ENCODE data around the gene AXIN1.
"Not testable (repeated sequence)": the region's sequence is repeated elsewhere in the genome, so short reads cannot be mapped to it uniquely, and the experiment has no call there.

The AXIN1 gene

DNA sequence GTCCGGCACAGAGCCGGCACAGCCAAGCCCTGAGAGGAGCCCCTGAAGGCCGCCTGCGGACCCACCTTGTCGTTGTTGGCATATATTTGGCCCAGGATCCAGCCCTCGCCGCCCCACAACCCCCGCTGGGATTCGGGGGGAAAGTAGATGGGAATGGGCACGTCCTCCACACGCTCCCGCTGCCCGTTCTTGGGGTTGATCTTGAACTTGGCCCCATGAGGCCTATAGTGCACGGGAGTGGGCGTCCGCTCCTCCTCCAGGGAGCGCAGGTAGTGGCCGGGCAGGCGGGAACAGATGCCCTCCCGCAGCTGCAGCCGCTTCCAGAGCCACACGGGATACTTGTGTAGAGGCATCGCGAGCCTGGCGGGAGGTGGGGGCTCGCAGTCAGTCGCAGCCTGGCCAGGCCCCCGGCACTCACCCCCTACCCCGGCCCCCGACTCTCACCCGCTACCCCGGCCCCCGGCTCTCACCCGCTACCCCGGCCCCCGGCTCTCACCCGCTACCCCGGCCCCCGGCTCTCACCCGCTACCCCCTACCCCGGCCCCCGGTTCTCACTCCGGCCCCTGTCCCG is 17.4 kb upstream of the AXIN1 start:
- DNase-seq, result no peak

DNA sequence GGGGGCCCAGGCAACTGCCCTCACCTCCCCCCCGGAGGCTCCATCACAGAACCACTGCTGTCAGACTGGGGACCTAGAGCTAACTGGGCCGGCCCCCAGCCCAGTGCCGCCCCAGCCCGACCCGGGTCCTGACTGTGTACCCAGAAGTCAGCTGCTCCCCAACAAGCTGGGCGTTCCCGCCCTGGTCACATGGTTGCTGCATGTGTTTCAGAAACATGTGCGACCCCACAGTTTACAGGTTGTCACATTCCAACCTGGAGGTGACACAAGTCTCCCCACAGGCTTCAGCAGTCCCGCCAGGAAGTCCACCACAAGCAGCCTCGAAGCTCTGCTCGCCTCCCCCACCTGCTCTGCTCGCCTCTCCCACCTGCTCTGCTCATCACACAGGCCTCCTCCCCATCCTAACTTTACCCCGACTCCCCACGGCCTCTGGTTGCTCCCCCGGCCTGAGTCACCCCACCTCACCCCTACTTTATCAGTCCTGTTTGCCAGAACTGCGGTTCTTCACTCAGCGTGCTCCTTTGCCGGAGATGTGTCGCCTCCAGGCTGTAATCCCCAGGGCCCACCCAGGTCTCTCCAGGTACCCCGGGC is 16.8 kb upstream of the AXIN1 start:
- DNase-seq, result no peak

DNA sequence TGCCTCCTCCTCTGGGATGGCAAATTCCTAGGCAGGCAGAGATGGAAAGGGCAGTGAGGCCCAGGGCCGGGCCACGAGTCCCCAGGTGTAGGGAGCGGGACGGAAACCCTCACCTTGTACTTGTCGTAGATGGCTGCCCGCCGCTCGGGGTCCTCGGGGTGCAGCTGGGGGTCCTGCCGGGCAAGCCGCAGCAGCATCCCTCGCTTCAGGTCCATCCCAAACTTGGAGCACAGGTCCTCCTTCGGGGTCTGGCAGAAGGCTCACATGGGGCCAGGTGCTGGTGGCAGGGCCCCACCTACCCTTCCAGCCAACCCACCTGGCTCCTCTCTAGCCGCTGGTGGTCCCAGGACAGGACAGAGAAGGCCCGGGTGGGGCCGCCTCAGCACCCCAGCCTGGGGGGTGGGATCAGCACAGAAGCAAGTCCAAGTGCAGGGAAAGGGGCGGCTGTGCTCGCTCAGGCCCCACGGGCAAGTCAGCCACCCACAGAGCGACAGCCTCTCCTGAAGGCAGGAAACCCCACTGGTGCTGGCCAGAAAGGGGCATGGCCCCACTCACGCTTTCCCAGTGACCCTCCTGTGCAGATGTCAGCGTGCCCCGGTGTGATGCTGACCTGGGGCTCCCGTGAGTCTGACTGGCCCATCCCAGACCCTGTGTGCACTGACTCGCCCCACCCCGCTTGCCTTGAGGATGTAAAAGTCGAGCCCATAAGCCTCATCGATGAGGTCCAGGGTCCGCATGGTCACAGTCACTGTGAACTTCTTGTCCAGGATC is 16.1 kb upstream of the AXIN1 start:
- DNase-seq, result no peak

DNA sequence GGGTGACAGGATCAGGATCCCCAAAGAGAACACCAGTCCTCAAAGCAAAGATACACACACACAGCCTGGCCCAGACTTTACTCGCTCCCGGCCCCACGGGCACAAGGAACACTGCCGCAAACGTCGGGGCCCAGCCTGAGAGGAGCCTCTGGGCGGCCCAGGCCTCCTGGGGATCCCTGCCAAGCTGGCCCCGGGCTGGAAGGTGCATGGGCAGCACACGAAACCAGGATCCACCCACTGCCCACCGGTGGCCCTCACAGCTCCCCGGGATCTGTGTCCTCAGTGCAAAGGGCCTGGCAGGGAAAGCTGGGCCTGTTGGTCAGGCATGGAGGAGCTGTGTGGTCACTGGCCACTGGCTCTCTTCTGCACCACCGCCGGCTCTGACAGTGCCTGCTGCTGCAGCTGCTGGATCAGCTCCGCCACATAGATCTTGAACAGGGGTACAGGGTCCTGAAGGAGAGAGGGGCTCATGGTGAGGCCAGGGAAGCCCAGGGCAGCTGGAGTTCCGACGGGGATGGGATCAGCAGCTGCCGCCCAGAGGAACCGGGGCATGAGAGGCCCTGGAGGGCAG is 14.9 kb upstream of the AXIN1 start:
- DNase-seq, result no peak

DNA sequence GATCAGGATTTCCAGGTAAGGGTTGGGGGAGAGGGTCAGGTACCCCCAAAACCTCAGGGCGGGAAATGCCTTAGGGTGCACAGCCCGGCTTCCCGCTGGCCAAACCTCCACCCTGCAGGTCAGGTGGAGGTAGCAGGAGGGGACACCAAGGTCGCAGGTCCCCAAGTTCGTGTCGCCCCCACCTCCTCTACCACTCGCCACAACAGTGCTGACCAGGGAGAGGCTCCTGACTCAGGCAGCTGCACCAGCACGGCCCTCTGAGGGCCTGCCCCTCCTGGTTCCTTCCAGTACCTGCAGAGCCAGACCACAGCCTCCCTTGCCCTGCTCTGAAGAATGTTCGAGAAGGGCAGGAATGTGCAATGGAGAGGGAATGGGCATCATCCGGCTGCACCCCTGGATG is 14.0 kb upstream of the AXIN1 start:
- DNase-seq, result no peak

DNA sequence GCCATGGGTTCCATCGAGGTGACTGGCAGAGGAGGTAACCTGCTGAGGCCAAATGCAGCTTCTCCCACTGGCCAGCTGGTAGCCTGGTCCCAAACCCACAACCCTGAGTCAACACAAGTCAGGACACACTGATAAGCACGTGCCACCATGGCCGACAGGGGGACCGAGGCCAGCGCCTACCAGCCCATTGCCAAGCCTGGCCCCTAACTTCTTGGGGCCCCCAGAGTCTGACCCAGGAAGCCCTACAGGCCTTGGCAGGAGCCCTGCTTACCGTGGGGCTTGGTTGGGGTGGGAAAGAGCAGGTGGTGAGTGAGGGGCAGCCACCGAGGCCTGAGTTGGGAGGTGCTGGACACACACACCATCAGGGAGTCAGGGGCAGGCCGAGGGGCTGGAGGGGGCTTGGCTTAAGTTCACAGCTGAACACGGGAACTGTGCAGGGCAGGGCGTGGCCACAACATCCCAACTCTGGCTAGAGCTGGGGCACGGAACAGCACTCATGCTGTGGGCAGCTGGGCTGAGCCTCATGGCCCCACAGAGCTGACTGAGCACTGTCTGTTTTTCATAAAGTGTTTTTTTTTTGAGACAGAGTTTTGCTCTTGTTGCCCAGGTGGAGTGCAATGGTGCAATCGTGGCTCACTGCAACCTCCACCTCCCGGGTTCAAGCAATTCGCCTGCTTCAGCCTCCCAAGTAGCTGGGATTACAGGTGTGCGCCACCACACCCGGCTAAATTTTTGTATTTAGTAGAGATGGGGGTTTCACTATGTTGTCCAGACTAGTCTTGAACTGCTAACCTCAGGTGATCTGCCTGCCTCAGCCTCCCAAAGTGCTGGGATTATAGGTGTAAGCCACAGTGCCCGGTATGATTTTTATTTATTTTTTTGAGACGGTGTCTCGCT is 12.3 kb upstream of the AXIN1 start:
- no peak for DNase-seq

DNA sequence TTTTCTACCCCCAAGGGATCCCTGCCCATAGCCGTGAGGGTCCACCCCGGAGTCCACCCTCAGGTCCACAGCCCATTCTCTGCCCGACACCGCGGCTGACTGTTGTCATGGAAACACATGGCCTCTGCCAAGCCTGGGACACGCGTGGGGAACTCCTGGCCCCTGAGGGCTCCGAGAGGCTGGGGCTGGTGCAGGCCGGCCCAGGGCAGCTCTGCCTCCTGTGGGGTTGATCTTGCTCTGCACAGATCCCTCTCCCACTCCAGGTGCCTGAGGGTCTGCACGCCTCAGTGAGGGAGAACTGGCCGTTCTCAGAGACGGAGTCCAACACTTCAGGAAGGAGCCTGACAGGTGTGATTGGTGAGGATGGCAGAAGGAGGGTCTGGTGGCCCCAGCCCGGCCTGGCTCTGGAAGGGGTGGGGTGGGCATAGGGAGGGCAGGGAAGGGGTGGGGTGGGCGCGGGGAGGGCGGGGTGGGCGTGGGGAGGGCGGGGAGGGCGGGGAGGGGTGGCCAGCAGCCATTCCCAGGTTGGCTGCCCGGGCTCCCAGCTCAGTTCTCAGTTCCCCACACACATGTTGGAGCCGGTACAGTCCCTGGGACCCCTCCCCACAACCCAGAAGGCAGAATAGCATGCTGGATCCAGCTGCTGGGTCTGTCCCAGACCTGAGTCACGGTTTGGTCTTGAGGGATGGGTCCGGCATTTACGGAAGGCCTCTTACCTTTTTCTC is 11.4 kb upstream of the AXIN1 start:
- DNase-seq, result no peak

DNA sequence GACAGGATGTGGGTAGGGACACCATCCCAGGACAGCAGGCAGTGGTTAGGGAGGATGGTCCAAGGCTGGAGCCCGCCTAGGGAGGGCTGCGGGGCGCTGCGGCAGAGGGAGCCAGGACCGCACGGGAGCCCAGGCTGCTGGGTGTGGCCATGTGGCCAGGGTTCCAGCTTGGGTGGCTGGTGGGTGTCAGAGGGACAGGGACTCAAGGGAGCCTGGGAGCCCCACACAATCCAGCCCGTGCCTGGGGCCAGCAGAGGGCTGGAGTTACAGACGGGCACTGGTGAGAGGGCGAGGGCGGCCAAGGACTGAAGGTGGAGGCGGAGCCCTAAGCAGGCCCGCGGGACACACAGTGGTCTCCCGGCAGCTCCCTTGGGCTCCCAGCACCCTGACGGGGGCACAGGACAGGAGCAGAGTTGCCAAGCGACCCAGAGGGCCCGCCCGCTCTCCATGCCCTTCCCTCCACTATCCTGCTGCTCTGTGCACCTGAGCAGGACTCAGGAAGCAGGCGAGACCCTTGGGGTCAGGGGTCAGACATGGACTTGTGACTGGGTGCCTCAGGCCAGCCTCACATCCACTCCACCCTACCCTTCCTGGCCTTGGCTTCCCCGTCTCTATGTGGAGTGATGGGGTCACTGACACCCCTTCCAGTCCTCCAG is 10.7 kb upstream of the AXIN1 start:
- DNase-seq, result no peak

DNA sequence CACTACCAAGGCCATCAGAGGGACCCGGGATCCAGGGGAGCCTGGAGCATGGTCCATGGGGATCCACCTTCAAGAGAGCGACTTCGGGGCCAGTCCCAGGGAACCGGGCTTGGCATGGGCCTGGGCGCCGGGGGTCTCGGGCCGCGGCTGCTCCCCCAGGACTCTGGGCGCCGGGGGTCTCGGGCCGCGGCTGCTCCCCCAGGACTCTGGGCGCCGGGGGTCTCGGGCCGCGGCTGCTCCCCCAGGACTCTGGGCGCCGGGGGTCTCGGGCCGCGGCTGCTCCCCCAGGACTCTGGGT is 10.1 kb upstream of the AXIN1 start:
- DNase-seq, result not testable (repeated sequence)

DNA sequence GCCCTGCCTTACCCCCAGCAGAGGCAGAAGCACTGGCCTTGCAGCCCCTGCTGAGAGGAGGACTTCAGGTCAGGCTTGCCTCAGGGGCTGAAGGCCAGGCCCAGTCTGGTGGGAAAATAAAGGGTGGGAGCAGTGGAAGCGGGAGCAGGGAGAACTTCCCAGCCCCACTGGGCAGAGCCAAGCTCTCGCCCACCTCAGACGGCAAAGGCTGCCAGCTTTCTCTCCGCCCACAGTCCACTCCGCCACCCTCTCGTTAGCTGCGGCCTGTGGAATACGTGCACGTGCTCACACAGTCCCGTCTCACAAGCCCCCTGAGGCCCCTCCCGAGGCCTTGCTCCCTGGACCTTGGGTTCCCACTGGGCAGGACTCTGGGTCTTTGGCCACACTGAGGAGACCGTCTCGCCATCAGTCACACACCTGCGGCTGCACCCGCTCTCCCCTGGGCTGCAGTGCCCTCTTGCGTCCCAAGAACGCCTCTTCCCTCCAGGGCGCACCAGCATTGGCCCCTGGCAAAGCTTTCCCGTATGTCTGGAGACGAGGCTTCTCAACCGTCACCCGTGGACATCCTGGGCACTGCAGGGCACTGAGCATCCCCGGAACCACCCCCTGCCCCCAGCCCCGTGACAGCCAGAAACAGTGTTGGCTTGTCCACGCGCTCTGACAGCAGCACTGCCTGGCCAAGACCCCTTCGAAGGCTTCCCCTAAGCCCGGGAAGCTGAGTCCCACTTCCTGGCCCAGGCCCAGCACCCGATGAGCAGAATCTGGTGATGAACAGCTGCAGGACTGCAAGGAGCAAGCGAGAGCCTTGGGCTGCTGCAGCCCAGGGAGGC is 9.6 kb upstream of the AXIN1 start:
- peak; percentile 54 for DNase-seq

DNA sequence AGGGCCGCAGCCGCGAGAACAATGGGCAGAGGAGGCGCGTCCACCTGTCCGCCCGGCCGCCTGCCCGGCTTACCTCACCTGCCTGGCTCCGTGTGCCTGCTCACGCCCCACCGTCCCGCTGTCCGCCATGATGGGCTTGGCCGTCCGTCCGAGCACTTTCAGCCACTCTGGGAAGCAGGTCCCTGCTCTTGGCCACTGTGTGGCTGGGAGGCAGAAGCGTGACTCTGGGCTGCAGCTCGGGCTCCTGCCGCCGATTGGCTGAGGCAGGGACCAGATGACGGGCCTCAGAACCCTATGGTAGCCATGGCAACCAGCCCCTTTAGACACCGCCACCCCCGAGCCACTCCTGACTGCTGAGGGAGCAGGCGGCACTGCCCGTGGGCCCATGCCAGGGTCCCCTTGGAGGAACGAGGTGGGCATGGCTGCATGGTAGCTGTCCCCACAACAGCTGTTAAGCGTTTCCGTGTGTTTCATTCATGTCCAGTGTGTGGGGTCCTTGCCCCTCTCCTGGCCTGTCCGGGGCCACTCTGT is 8.9 kb upstream of the AXIN1 start:
- DNase-seq, result no peak

DNA sequence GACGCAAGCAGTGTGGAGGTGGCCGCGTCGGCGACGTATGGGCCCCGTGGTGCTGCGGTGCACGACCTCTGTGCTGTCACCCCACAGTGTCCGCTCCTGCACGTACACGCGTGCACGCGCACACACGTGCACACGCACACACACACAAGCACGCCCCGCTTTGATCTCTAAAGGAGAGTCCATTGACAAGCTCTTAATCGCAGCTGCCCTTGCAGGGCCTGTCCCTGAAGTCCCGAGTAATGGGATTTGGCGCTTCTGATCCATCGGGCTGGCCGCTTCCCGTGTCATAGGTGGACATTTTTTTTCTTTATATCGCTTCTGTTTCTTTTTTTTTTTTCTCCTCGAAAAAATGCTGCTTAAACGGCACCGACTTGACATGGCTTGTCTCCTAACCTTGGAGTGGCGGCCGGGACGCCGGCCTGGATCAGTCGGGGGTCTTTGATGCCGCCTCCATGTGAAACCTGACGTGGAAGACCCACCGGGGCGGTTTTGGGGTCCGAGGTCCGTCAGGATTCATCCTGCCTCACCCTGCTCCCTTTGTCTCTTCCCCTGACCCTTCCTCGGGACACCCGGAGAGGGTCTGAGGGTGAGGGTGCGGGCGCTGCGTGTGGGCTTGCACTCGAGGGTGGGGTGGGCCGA is 8.3 kb upstream of the AXIN1 start:
- DNase-seq, result no peak

DNA sequence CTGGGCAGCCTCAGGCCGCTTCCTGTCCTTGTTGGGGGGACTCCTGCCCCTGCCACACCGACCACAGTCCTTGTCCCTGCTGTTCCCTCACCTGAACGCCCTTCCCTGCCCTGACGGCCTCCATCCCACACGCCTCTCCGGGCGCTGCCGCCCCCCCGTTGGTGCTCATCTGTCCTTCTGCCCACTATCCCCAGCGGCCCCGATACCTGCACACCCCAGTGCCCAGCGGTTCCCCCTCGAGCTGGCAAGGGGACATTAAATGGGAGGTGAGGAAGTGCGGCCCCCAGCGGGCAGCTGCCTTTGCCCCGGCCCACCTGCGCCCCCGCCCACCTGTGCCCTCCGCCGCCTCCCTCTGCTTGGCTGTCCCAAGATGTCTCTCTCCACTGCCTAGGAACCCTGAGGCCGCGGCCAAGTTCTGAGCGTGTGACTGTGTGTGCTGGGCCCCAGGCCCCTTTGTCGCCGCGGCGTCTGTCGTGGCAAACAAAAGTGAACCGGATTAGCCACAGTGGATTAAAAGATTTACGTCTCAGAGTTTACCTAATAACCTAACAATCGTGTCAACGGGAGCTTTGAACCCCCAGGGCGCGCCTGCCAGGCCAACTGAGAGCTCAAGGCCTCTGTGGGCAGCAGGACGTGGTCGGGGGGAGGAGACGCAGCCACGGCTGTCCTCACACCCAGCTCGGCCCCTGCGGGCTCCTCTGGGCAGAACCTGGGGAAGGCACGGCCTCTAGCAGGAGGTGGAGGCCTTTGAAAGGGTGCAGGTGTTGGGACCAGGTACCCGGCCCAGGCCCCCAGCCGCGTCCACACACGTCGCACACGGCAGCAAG is 7.6 kb upstream of the AXIN1 start:
- DNase-seq, result no peak

DNA sequence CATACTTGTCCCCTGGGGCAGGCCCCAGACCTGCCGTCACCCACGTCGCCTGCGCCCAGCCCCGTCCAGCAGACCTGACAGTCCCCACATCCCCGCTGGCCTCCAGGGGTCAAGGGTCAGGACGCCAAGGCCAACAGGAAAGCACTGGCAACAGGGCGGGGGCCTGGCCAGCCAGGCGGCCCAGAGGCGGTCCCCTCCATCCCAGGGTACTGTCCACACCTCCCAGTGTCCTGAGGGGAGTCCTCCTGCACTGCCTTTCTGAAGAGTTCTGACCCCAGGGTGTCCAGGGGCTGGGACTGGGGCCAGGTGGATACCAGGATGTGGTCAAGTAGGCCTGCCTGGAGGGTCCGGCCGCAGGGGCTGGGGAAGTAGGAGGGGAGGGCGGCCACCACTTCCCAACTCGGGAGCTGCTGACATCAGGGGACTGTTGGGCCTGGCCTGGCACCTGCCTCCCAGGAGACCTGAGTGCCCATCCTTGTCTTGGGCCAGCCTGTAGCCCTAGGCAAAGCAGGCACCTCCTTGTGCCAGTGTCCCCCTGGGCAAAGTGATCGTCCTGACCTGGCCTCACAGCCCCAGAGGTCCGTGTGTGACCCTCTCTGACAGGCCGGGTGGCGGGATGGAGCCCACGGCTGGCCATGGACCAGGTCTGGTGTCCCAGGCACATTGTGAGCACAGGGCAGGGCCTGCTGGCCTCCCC is 6.7 kb upstream of the AXIN1 start:
- DNase-seq, result no peak

DNA sequence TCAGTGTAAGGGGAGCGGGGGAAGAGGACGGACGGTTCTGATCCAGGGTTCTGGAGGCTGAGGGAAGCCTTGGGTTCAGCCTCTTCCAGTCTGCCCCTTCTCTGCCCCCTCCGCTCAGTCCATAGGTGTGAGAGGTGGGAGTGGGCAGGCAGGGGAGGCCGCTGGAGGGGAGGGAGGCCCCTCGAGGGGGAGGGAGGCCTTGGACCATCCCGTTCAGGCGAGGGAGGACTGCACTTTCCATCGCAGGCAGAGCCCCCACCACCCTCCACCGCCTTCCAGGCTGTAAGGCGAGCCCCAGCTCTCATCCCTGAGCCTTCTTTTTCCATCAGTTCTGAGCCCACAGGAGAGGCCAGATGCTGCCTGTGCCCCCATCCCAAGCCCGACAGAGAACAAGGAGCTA is 4.2 kb upstream of the AXIN1 start:
- DNase-seq, result no peak

DNA sequence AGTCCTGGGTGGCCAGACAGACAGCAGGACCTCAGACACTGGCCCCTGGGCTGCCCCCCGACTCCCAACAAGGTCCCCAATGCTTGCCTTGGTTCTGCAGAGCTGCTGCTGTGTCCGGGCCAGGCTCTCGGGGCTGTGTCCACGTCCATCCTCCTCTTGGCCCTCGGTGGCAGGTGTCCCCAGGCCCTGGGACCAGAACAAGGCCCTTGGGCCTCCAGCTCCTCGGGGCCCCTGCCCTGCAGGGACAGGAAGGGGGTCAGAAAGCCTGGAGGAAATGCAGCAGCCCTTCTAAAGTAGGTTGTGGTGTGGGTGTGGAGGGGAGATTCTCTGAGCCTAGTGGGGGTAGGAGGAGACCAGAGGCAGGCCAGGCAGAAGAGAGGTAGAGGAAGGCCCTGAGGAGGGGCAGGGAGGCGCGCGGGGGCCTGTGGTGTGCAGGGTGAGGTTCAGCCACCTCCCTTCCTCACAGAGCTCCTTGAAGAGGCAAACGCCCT is 2.5 kb upstream of the AXIN1 start:
- no peak for DNase-seq

DNA sequence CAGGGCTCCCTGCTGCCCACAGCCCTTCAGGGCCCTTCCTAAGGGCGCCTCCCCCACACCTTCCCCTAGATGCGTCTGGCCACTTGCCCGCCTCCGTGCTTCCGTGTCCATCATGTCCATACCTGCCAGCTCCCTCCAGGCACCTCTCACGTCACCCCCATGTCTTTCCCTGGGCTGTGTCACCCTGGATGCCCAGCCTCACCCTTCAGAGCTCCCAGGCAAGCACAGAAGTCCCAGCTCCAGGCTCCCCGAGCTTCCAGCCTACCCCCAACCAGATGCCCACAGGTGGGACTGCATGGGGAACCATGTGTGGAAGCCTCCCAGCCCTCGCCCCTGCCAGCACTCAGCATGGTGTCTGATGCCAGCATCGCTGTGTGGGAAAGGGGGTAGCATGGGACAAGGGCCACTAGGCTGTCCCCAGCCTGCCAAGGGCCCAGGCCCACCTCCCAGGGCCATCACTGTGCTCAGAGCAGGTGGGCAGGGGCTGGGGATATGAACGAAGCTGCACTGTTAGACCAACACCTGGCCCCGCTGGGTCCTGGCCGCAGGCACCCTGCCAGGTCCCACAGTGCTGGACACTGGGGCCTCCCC is 1.9 kb upstream of the AXIN1 start:
- no peak for DNase-seq
